ENCODE measurements around the gene HSF4. TPM values are rescaled to one million over a fixed set of nuclear protein-coding genes. Genes with fewer than 3 reads are reported as not detected.
A peak's percentile ranks its signal among the peaks of the same experiment; 100 is the strongest.

Gene HSF4, protein sequence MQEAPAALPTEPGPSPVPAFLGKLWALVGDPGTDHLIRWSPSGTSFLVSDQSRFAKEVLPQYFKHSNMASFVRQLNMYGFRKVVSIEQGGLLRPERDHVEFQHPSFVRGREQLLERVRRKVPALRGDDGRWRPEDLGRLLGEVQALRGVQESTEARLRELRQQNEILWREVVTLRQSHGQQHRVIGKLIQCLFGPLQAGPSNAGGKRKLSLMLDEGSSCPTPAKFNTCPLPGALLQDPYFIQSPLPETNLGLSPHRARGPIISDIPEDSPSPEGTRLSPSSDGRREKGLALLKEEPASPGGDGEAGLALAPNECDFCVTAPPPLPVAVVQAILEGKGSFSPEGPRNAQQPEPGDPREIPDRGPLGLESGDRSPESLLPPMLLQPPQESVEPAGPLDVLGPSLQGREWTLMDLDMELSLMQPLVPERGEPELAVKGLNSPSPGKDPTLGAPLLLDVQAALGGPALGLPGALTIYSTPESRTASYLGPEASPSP
- polyA plus RNA-seq (2012; ENCODE audit: insufficient read depth, insufficient read length, low read depth), result 37.1 TPM

DNA sequence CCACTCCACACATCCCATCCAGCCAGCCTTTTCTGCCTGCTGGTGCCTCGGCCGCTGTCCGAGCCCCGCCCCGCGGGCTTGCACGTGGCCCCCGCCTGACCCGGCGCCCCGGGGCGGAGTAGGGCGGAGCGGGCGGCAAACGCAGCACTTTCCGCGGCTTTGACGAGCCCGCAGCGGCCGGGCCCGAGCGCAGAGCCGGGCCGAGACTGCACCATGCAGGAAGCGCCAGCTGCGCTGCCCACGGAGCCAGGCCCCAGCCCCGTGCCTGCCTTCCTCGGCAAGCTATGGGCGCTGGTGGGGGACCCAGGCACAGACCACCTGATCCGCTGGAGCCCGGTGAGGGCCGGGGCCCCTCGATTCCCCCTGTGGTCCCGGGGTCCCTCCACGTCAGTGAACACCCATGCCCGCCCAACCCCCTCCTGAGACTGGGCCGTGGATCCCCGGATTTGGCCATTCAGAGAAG is at the start of gene HSF4:
TSS of gene HSF4 (plus strand) at position 147 of the 463 bp plus-strand sequence. CDS start at position 214, 67 bp downstream.
- H3K9me3 ChIP-seq, result no peaks in the 10 kb centered on the region
- TF ChIP-seq, protein P1, sequence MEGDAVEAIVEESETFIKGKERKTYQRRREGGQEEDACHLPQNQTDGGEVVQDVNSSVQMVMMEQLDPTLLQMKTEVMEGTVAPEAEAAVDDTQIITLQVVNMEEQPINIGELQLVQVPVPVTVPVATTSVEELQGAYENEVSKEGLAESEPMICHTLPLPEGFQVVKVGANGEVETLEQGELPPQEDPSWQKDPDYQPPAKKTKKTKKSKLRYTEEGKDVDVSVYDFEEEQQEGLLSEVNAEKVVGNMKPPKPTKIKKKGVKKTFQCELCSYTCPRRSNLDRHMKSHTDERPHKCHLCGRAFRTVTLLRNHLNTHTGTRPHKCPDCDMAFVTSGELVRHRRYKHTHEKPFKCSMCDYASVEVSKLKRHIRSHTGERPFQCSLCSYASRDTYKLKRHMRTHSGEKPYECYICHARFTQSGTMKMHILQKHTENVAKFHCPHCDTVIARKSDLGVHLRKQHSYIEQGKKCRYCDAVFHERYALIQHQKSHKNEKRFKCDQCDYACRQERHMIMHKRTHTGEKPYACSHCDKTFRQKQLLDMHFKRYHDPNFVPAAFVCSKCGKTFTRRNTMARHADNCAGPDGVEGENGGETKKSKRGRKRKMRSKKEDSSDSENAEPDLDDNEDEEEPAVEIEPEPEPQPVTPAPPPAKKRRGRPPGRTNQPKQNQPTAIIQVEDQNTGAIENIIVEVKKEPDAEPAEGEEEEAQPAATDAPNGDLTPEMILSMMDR (IDR thresholded peaks at IDR 0.05; ENCODE audit: low read depth, low read length), result no peak
- H3K4me1 ChIP-seq, result peaks cover 4% of the 10 kb centered on the region
- DNase-seq, result peak; percentile 57
- no peaks in the 10 kb centered on the region; the same call in 1 of the 2 replicates for H3K27me3 ChIP-seq
- H3K4me3 ChIP-seq (ENCODE audit: low read depth, low read length), result peak within 1 kb of the TSS; percentile 64
- no peaks in the 10 kb centered on the region for H3K36me3 ChIP-seq

DNA sequence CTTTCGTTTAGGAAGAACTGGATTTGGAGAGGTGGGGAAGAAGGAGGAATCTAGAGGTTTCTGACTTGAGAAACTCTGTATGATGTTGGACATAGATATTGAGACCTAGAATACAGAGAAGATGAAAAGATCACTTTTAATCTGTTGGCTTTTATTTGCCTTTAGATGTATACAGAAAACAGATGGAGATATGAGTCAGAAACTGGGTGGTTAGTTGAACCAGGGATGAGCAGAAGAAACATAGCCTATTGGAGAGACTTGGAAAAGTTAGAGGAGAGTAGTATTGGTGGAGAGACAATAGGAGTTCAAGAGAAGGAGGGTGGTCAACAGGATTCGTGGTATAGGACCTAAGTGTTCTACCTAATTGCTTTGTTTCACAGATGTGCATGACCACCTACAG is 49.8 kb upstream of the HSF4 start:
- no peak for DNase-seq
- no peaks in the 10 kb centered on the region; the same call in 1 of the 2 replicates for H3K4me1 ChIP-seq

DNA sequence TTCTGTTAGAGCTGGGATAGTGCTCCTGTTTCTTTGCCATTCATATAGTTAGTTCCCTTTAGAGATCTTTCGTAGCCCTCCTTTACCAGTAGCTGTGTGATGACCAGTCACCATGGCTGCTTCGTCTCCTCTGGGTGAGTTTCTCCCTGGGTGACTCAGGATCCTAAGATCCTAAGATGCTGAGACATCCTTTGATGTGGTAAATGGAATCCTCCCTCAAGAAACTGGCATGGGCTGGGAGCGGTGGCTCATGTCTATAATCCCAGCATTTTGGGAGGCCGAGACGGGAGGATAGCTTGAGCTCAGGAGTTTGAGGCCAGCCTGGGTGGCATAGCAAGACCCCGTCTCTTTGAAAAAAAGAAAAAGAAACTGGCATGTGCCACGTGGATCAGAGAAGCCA is 48.9 kb upstream of the HSF4 start:
- no peaks in the 10 kb centered on the region for H3K27me3 ChIP-seq
- H3K36me3 ChIP-seq, result peaks cover 7% of the 10 kb centered on the region; the same call in 1 of the 2 replicates
- no peaks in the 10 kb centered on the region for H3K9me3 ChIP-seq
- H3K4me3 ChIP-seq (ENCODE audit: low read depth, low read length), result no peak overlapping the region
- TF ChIP-seq, protein P1 (IDR thresholded peaks at IDR 0.05; ENCODE audit: low read depth, low read length), result no peak
- no peak for DNase-seq
- H3K4me1 ChIP-seq, result no peaks in the 10 kb centered on the region; the same call in 1 of the 2 replicates

More for the DNA sequence above, 49.8 kb upstream of the HSF4 start:
- H3K36me3 ChIP-seq, result 0 out of 2 replicates have a peak, but pooled peaks cover 1% of the 10 kb centered on the region
- H3K27me3 ChIP-seq, result no peaks in the 10 kb centered on the region
- H3K9me3 ChIP-seq, result no peaks in the 10 kb centered on the region
- TF ChIP-seq, protein P1 (IDR thresholded peaks at IDR 0.05; ENCODE audit: low read depth, low read length), result no peak
- H3K4me3 ChIP-seq (ENCODE audit: low read depth, low read length), result no peak overlapping the region

DNA sequence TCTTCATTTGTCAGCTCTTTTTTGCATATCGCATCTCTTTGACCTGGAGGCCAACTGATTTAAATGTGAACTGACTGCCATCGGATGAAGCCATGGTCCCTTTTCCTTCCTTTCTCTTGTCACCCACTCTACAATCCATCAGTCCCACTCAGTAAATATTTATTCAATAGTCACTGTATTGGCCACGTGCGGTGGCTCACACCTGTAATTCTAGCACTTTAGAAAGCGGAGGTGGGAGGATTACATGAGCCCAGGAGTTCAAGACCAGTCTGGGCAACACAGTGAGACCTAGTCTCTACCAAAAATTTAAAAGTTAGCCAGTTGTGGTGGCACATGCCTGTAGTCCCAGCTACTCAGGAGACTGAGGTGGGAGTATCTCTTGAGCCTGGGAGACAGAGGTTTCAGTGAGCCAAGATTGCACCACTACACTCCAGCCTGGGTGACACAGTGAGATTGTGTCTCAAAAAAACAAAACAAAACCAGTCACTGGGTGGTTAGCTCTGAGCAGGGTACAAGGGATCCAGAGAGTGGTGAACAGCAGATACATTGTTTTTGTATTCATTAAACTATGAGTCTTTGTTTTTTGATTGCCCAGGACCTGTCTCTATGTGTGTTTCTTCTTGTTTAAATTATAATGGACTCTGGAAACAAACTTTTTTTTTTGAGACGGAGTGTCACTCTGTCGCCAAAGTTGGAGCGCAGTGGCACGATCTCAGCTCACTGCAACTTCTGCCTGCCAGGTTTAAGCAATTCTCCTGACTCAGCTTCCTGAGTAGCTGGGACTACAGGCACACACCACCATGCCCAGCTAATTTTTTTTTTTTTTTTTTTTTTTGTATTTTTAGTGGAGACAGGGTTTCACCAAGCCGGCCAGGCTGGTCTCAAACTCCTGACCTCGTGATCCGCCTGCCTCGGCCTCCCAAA is 47.9 kb upstream of the HSF4 start:
- no peak for DNase-seq

DNA sequence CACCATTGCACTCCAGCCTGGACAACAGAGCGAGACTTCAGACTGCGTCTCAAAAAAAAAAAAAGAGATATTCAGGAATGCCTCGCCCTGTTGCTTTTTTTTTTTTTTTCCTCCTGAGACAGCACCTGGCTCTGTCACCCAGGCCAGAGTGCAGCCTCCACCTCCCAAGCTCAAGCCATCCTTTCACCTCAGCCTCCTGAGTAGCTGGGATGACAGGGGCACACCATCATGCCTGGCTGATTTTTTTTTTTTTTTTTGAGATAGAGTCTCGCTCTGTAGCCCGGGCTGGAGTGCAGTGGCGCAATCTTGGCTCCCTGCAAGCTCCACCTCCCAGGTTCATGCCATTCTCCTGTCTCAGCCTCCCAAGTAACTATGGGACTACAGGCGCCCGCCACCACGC is 46.8 kb upstream of the HSF4 start:
- Histone ChIP-seq H3K9me3 (no peaks in the 10 kb centered on the region; the same call in 1 of the 2 replicates), H3K36me3 (peaks cover 21% of the 10 kb centered on the region), H3K4me3 (ENCODE audit: low read depth, low read length) (no peak overlapping the region), H3K27me3 (no peaks in the 10 kb centered on the region), H3K4me1 (no peaks in the 10 kb centered on the region; the same call in 1 of the 2 replicates)
- DNase-seq, result no peak
- TF ChIP-seq, protein P1 (IDR thresholded peaks at IDR 0.05; ENCODE audit: low read depth, low read length), result no peak

More for the DNA sequence above, 47.9 kb upstream of the HSF4 start:
- Histone ChIP-seq H3K27me3 (no peaks in the 10 kb centered on the region), H3K9me3 (no peaks in the 10 kb centered on the region), H3K4me3 (ENCODE audit: low read depth, low read length) (no peak overlapping the region), H3K36me3 (peaks cover 15% of the 10 kb centered on the region), H3K4me1 (no peaks in the 10 kb centered on the region; the same call in 1 of the 2 replicates)
- TF ChIP-seq, protein P1 (IDR thresholded peaks at IDR 0.05; ENCODE audit: low read depth, low read length), result no peak
